ENCODE measurements around the gene EMX2. TPM values are rescaled to one million over a fixed set of nuclear protein-coding genes. Genes with fewer than 3 reads are reported as not detected.

EMX2 gene
- total RNA-seq, 2 donors from 2014 or later: 0.05 to 1.5 TPM

DNA sequence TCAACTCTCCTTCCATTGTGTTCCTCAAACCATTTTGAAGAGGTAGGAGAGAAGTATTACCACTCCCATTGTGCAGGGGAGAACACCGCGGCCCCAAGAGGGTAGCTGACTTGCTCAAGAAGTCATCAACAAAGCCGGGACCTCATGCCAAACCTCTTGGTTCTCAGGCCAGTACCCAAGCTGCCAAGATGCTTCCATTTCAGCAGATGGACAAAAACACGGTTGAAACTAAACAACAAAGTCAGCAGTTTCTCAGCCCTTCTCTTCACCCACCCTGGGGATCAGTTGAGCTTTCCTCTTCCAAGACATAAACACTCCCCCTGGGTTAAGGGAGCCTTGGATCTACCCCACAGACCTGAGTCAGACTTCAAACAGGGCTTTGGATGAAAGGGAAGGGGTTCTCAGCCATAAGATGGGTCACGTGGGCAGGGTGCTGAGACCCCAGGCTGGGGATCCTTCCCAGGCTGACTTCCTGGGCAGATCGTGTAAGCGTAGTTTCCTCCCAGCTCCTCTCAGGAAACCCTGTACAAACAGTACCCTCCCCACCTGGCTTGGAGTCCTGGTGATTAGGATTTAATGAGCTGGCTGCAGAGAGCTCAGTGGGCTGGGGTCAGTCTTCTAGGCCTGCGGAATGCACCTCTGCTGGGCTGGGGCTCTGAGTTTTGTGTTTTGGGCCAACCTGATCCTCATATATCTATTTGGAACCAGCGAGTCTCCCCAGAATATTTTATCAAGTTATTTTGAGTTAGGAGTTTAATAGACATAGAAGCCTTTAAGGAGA is 27.3 kb downstream of the EMX2 start:
- no peaks in the 10 kb centered on the region for H3K9me3 ChIP-seq
- no peak for DNase-seq (ENCODE audit: low spot score)
- no peaks in the 10 kb centered on the region for H3K36me3 ChIP-seq
- H3K4me3 ChIP-seq: no peak overlapping the region
- no peak overlapping the region for H3K27ac ChIP-seq
- no peaks in the 10 kb centered on the region for H3K27me3 ChIP-seq (replicated peaks; ENCODE audit: insufficient read depth)
- TF ChIP-seq, protein P1, sequence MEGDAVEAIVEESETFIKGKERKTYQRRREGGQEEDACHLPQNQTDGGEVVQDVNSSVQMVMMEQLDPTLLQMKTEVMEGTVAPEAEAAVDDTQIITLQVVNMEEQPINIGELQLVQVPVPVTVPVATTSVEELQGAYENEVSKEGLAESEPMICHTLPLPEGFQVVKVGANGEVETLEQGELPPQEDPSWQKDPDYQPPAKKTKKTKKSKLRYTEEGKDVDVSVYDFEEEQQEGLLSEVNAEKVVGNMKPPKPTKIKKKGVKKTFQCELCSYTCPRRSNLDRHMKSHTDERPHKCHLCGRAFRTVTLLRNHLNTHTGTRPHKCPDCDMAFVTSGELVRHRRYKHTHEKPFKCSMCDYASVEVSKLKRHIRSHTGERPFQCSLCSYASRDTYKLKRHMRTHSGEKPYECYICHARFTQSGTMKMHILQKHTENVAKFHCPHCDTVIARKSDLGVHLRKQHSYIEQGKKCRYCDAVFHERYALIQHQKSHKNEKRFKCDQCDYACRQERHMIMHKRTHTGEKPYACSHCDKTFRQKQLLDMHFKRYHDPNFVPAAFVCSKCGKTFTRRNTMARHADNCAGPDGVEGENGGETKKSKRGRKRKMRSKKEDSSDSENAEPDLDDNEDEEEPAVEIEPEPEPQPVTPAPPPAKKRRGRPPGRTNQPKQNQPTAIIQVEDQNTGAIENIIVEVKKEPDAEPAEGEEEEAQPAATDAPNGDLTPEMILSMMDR (IDR thresholded peaks at IDR 0.05): no peak
- no peak for TF ChIP-seq POLR2A (IDR thresholded peaks at IDR 0.05)
- no peak for TF ChIP-seq POLR2AphosphoS5 (IDR thresholded peaks at IDR 0.05)
- WGBS: 49% methylated on average over 9 of the region's 9 CpGs
- H3K4me1 ChIP-seq (replicated peaks): no peaks in the 10 kb centered on the region
- intact Hi-C loops (cut with DNase I): no loop called here

DNA sequence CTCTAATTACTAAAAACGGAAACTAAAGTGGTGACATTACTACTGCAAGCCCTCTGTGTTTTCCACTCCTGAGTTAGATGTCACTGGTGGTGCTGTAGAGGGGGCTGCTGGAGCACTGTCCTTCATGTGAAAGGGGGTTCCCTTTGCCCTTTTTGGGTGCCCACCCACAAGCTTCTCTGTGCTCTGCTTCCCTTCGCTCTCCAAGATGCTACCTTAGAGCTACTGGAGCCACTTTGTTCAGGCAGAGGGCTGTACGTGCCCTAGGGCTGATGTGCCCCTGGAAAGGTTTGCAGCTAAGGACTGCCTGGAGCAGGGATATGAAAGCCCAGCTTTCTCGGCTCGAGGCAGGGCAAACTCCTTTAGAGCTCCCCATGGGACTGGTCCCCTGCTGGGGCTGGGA is 28.3 kb downstream of the EMX2 start:
- Histone ChIP-seq H3K4me1 (replicated peaks) (no peaks in the 10 kb centered on the region), H3K27me3 (replicated peaks; ENCODE audit: insufficient read depth) (no peaks in the 10 kb centered on the region)
- WGBS: 63% methylated on average over 5 of the region's 5 CpGs

DNA sequence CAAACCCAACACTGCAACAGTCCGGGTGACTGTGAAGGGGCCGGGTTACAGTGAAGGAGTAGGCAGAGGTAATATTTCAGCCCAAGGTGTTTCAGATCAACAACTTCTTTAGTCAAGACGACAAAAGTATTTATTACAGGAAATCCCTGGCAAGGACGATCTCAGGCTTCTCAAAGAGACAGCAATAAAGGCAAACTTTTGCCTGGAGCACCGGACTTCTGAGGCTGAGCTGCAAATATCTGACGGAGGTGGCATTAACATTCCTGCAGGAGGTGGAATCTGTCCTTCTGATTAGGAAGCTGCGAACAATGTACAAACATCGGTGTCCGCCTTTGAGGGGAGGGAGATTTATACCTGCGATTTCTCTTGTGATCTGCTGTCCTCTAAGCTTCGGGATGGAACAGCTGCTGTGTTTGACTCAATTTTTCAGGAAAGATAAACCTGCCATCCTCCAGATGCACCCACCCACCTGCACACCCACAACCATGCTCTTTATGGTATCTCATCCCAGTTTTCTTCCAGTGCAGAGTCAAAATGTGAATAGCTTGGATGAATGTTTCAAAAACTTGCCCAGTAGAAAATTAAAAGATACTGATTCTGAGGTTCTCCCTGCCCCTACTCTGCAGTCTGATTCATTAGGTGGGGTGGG is 32.1 kb downstream of the EMX2 start:
- H3K4me1 ChIP-seq (replicated peaks): no peaks in the 10 kb centered on the region
- no peaks in the 10 kb centered on the region for H3K36me3 ChIP-seq
- 17% methylated on average over 11 of the region's 11 CpGs for WGBS
- H3K4me3 ChIP-seq: no peak overlapping the region
- H3K27ac ChIP-seq: no peak overlapping the region
- H3K9me3 ChIP-seq: no peaks in the 10 kb centered on the region
- DNase-seq (ENCODE audit: low spot score): no peak
- no peaks in the 10 kb centered on the region for H3K27me3 ChIP-seq (replicated peaks; ENCODE audit: insufficient read depth)
- intact Hi-C loops (cut with DNase I): no loop called here
- TF ChIP-seq, protein P1 (IDR thresholded peaks at IDR 0.05): no peak
- TF ChIP-seq POLR2AphosphoS5 (IDR thresholded peaks at IDR 0.05) (no peak), POLR2A (IDR thresholded peaks at IDR 0.05) (no peak)

More for the DNA sequence above, 28.3 kb downstream of the EMX2 start:
- no peak overlapping the region for H3K27ac ChIP-seq
- no peaks in the 10 kb centered on the region for H3K9me3 ChIP-seq
- TF ChIP-seq POLR2A (IDR thresholded peaks at IDR 0.05) (no peak), POLR2AphosphoS5 (IDR thresholded peaks at IDR 0.05) (no peak)
- TF ChIP-seq, protein P1 (IDR thresholded peaks at IDR 0.05): no peak
- H3K36me3 ChIP-seq: no peaks in the 10 kb centered on the region
- no peak overlapping the region for H3K4me3 ChIP-seq
- intact Hi-C loops (cut with DNase I): no loop called here
- DNase-seq (ENCODE audit: low spot score): no peak

DNA sequence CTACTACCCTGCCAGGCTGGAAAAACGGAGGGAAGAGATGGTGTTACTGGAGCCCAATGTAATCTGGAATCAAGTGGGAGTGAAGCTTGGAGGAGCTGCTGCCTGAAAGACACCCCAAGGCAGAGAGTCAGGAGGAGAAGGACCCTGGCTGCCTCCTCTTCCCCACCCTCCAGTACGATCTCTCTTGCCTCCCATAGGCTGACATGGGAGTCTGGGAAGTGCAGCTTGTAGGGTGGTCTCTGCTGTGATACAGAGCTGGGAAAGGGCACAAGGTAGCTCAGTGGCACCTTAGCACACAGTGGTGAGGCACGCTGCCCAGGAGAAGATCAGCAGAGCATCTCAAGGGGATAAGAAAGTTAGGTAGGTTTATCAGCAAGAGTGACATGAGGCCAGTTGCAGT is 35.9 kb downstream of the EMX2 start:
- 78% methylated on average over 3 of the region's 3 CpGs for WGBS

More for the DNA sequence above, 35.9 kb downstream of the EMX2 start:
- intact Hi-C loops (cut with DNase I): no loop called here
- no peaks in the 10 kb centered on the region for H3K4me1 ChIP-seq (replicated peaks)
- H3K27ac ChIP-seq: no peak overlapping the region
- DNase-seq (ENCODE audit: low spot score): no peak
- TF ChIP-seq, protein P1 (IDR thresholded peaks at IDR 0.05): no peak
- TF ChIP-seq POLR2AphosphoS5 (IDR thresholded peaks at IDR 0.05) (no peak), POLR2A (IDR thresholded peaks at IDR 0.05) (no peak)
- H3K4me3 ChIP-seq: no peak overlapping the region
- no peaks in the 10 kb centered on the region for H3K36me3 ChIP-seq
- H3K9me3 ChIP-seq: no peaks in the 10 kb centered on the region
- H3K27me3 ChIP-seq (replicated peaks; ENCODE audit: insufficient read depth): no peaks in the 10 kb centered on the region

Data from prostate gland (tissue), 2 donors.